ENCODE measurements around the gene CABCOCO1. TPM values are rescaled to one million over a fixed set of nuclear protein-coding genes. Genes with fewer than 3 reads are reported as not detected.

CABCOCO1 gene
- total RNA-seq, 2 experiments from 2014 or later = not detected

GRCh38 chr10:61765176-61766087 is 102.7 kb downstream of the CABCOCO1 start:
- Mint-ChIP-seq H3K27ac (peak overlapping the region; percentile 6), H3K36me3 (ENCODE audit: low read depth) (no peaks in the 10 kb centered on the region), H3K9me3 (no peaks in the 10 kb centered on the region), H3K4me1 (ENCODE audit: low read depth) (peaks cover 13% of the 10 kb centered on the region), H3K27me3 (no peaks in the 10 kb centered on the region), H3K4me3 (no peak overlapping the region)
- no peak for ATAC-seq
- ChIA-PET POLR2A (no interaction called here), CTCF (interaction anchor here (5.6 kb wide), 1 partner anchor 14 kb away, joined by 37 read pairs; no protein-coding TSS in a partner anchor)
- DNase-seq = no peak
- intact Hi-C loops (cut with micrococcal nuclease) = no loop called here
- no peak for TF ChIP-seq CTCF (IDR thresholded peaks at IDR 0.05)

GRCh38 chr10:61766927-61767326 is 104.2 kb downstream of the CABCOCO1 start:
- ChIA-PET POLR2A (interaction anchor here (0.6 to 1.0 kb wide), 3 partner anchors 8 to 188 kb away, joined by 3 read pairs; no protein-coding TSS in a partner anchor), CTCF (no interaction called here)
- Mint-ChIP-seq H3K27me3 (no peaks in the 10 kb centered on the region), H3K27ac (no peak overlapping the region), H3K4me3 (no peak overlapping the region), H3K4me1 (ENCODE audit: low read depth) (peaks cover 13% of the 10 kb centered on the region), H3K36me3 (ENCODE audit: low read depth) (no peaks in the 10 kb centered on the region), H3K9me3 (no peaks in the 10 kb centered on the region)
- intact Hi-C loops (cut with micrococcal nuclease) = no loop called here
- DNase-seq (no peak), ATAC-seq (no peak)
- no peak for TF ChIP-seq CTCF (IDR thresholded peaks at IDR 0.05)

GRCh38 chr10:61774031-61774430 is 111.3 kb downstream of the CABCOCO1 start:
- Mint-ChIP-seq H3K9me3 (no peaks in the 10 kb centered on the region), H3K36me3 (ENCODE audit: low read depth) (no peaks in the 10 kb centered on the region), H3K27ac (no peak overlapping the region), H3K27me3 (peaks cover 1% of the 10 kb centered on the region), H3K4me1 (ENCODE audit: low read depth) (no peaks in the 10 kb centered on the region), H3K4me3 (no peak overlapping the region)
- DNase-seq = no peak
- intact Hi-C loops (cut with micrococcal nuclease) = no loop called here
- TF ChIP-seq CTCF (IDR thresholded peaks at IDR 0.05) = no peak
- POLR2A ChIA-PET = no interaction called here
- CTCF ChIA-PET = no interaction called here
- no peak for ATAC-seq

GRCh38 chr10:61775111-61775510 is 112.4 kb downstream of the CABCOCO1 start:
- no peak for TF ChIP-seq CTCF (IDR thresholded peaks at IDR 0.05)
- ChIA-PET POLR2A (no interaction called here), CTCF (no interaction called here)
- H3K4me1 Mint-ChIP-seq (ENCODE audit: low read depth) = peaks cover 6% of the 10 kb centered on the region
- H3K27ac Mint-ChIP-seq = no peak overlapping the region
- no peak for DNase-seq
- no peak for ATAC-seq
- intact Hi-C loops (cut with micrococcal nuclease) = no loop called here
- no peaks in the 10 kb centered on the region for H3K9me3 Mint-ChIP-seq
- H3K36me3 Mint-ChIP-seq (ENCODE audit: low read depth) = no peaks in the 10 kb centered on the region
- no peak overlapping the region for H3K4me3 Mint-ChIP-seq
- H3K27me3 Mint-ChIP-seq = peaks cover 1% of the 10 kb centered on the region

- ChIA-PET POLR2A (no interaction called here), CTCF (interaction anchor here (1.8 kb wide), 1 partner anchor 26 kb away, joined by 6 read pairs; no protein-coding TSS in a partner anchor)
- TF ChIP-seq CTCF (IDR thresholded peaks at IDR 0.05) = no peak
- H3K36me3 Mint-ChIP-seq (ENCODE audit: low read depth) = no peaks in the 10 kb centered on the region
- H3K27ac Mint-ChIP-seq = no peak overlapping the region
- no peaks in the 10 kb centered on the region for H3K9me3 Mint-ChIP-seq
- no peak for ATAC-seq
- peaks cover 1% of the 10 kb centered on the region for H3K27me3 Mint-ChIP-seq
- no peak overlapping the region for H3K4me3 Mint-ChIP-seq
- intact Hi-C loops (cut with micrococcal nuclease) = no loop called here
- no peak for DNase-seq
- H3K4me1 Mint-ChIP-seq (ENCODE audit: low read depth) = peaks cover 15% of the 10 kb centered on the region
Observed at GRCh38 chr10:61776615-61777266, 114.0 kb downstream of the CABCOCO1 start.

Data from activated CD8-positive, alpha-beta T cell treated with anti-CD3 and anti-CD28 coated beads for 36 hours (primary cell).